Prostate gland (tissue), 2 donors: Measurements from ENCODE around the gene FRMD4A. TPM values are rescaled to one million over a fixed set of nuclear protein-coding genes. Genes with fewer than 3 reads are reported as not detected.

ENCODE experiments used
- DNase-seq: peaks from one replicate; pipeline ENCODE4 v3.0.0-alpha.2; 2019; ENCODE audit warnings: low spot score
- H3K27ac ChIP-seq, 2 donors: fragments of 200-600 bp; sonication (generic); 2 replicates each; pipeline ENCODE4 v1.5.1; 2017 to 2019
- H3K27me3 ChIP-seq: fragments of 200-600 bp; sonication (generic); replicated peaks from 2 replicates; pipeline ENCODE4 v1.5.1; 2019; ENCODE audit not compliant: insufficient read depth
- H3K36me3 ChIP-seq, 2 donors: fragments of 200-600 bp; sonication (generic); 1 replicate in 1 of 2; 2 replicates in 1 of 2; pipeline versions ENCODE4 v1.5.1 to v1.8.1; 2017 to 2019
- H3K4me1 ChIP-seq: fragments of 200-600 bp; sonication (generic); replicated peaks from 2 replicates; pipeline ENCODE4 v1.5.1; 2019
- H3K4me3 ChIP-seq, 2 donors: fragments of 200-600 bp; sonication (generic); 2 replicates each; pipeline ENCODE4 v1.5.1; 2017 to 2019
- H3K9me3 ChIP-seq: fragments of 200-600 bp; sonication (generic); 2 replicates; pipeline ENCODE4 v1.5.1; 2017
- POLR2A ChIP-seq: fragments of 450-650 bp; IDR thresholded peaks from one replicate; pipeline ENCODE4 v1.6.1; 2016; ENCODE audit warnings: antibody characterized with exemption, mild to moderate bottlenecking
- POLR2AphosphoS5 ChIP-seq: sonication (generic); formaldehyde crosslinking; IDR thresholded peaks from one replicate; pipeline ENCODE4 v1.6.1; 2017; ENCODE audit warnings: antibody characterized with exemption
- WGBS: methylation state at CpG from one replicate; pipeline ENCODE4 v1.1.5; 2018; 5-methylcytosine and 5-hydroxymethylcytosine counted together
- intact Hi-C: fragments of 100-400 bp; cut with DNase I; formaldehyde crosslinking; loops from one replicate; pipeline ENCODE4 v1.14.2; 2022
- total RNA-seq, 2 donors: library from RNA; depleted of rRNA; stranded (reverse); fragments of >200 nt; gene quantifications; one replicate each; pipeline ENCODE4 v1.1.0, GENCODE V29; 2016
- TF ChIP-seq, protein P1 (sequence below), 4 experiments: fragments of 200-600 bp in 2 of 4; fragments of 450-650 bp in 2 of 4; sonication (generic) in 2 of 4; IDR thresholded peaks; 1 replicate in 3 of 4; 2 replicates in 1 of 4; pipeline ENCODE4 v1.5.1; 2016 to 2019; ENCODE audit warnings: antibody characterized with exemption in 4 of 4, mild to moderate bottlenecking in 2 of 4, moderate library complexity in 2 of 4

FRMD4A gene
- total RNA-seq, 2 donors from 2014 or later = 38.0 to 53.2 TPM

DNA sequence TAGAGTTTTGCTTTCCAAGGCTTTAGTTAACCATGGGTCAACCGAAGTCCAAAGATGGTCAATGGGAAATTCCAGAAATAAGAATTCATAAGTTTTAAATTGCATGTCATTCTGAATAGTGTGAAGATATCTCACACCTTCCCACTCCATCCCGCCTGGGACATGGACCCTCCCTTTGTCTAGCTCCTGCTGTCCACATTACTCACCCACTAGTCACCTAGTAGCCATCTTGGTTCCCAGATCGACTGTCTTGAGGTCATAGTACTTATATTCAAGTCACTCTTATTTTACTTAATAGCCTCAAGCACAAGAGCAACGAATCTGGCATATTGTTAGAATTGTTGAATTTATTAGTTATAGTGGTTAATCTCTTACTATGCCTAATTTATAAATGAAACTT lies 377.4 kb downstream of the FRMD4A start:
- DNase-seq = no peak
- H3K27ac ChIP-seq = no peak overlapping the region
- no peak for TF ChIP-seq POLR2A
- TF ChIP-seq, protein P1, sequence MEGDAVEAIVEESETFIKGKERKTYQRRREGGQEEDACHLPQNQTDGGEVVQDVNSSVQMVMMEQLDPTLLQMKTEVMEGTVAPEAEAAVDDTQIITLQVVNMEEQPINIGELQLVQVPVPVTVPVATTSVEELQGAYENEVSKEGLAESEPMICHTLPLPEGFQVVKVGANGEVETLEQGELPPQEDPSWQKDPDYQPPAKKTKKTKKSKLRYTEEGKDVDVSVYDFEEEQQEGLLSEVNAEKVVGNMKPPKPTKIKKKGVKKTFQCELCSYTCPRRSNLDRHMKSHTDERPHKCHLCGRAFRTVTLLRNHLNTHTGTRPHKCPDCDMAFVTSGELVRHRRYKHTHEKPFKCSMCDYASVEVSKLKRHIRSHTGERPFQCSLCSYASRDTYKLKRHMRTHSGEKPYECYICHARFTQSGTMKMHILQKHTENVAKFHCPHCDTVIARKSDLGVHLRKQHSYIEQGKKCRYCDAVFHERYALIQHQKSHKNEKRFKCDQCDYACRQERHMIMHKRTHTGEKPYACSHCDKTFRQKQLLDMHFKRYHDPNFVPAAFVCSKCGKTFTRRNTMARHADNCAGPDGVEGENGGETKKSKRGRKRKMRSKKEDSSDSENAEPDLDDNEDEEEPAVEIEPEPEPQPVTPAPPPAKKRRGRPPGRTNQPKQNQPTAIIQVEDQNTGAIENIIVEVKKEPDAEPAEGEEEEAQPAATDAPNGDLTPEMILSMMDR (IDR thresholded peaks at IDR 0.05) = no peak
- H3K9me3 ChIP-seq = no peaks in the 10 kb centered on the region
- intact Hi-C loops = no loop called here
- H3K36me3 ChIP-seq = no peaks in the 10 kb centered on the region
- no peak overlapping the region for H3K4me3 ChIP-seq
- 94% methylated on average over 4 of the region's 4 CpGs for WGBS
- no peaks in the 10 kb centered on the region for H3K4me1 ChIP-seq
- no peaks in the 10 kb centered on the region for H3K27me3 ChIP-seq

DNA sequence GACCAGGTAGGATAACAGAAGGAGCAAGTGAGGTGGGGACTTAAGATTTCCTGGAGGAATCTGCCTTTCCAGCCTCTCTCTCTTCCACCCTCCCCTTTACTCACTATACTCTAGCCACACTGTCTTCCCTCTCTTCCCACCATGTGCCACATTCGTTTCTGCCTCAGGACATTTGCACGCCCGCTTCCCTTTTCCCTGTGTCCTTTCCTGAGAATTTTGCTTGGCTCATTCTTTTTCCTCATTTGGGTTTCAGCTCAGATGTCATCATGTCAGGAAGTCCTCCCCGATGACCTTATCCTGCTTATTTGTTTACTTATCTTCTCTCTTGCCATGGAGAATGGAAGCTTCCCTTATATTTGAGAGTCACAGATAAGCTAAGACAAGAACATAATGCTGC lies 380.2 kb downstream of the FRMD4A start:
- intact Hi-C loops = no loop called here
- Histone ChIP-seq H3K27me3 (no peaks in the 10 kb centered on the region), H3K4me1 (no peaks in the 10 kb centered on the region), H3K9me3 (no peaks in the 10 kb centered on the region), H3K36me3 (no peaks in the 10 kb centered on the region), H3K4me3 (no peak overlapping the region), H3K27ac (no peak overlapping the region)
- TF ChIP-seq, protein P1 (IDR thresholded peaks at IDR 0.05) = no peak
- no peak for TF ChIP-seq POLR2A
- DNase-seq = no peak
- 88% methylated on average over 4 of the region's 4 CpGs for WGBS

DNA sequence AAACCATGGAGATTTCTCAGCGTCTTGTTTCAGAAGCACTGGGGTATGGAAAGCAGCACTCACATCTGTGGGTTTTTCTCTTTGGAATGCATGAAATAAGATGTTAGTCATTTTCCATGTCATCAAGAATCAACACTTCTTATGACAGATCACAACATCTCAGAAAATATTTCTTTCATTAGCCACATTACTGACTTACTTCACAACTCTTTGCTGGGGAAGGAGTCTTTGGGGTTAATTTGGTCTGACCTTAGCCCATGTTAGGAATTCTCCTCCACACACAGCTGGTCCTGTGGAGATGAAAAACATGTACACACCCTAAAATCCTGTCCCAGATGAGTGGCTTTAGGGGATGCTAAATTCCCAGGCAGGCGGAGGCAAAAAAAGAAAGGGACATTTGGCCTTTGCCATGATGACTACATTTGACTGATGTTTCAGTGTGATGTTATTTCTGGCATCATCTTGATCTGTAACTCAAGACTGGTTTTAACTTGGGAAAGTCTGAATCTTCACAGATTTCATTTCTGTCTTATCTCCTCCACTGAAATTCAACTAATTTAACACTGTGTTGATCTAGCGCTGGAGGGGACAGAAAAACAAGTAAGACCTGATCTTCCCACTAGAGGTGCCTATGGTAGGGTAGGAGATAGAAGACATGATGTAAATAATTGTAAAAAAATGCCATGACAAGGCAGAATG lies 380.7 kb downstream of the FRMD4A start:
- Histone ChIP-seq H3K27me3 (no peaks in the 10 kb centered on the region), H3K4me1 (no peaks in the 10 kb centered on the region), H3K9me3 (no peaks in the 10 kb centered on the region), H3K27ac (no peak overlapping the region), H3K4me3 (no peak overlapping the region), H3K36me3 (no peaks in the 10 kb centered on the region)
- TF ChIP-seq, protein P1 (IDR thresholded peaks at IDR 0.05) = no peak
- TF ChIP-seq POLR2AphosphoS5 (no peak), POLR2A (no peak)
- WGBS = 86% methylated on average over 3 of the region's 3 CpGs
- intact Hi-C loops = no loop called here
- DNase-seq = no peak

DNA sequence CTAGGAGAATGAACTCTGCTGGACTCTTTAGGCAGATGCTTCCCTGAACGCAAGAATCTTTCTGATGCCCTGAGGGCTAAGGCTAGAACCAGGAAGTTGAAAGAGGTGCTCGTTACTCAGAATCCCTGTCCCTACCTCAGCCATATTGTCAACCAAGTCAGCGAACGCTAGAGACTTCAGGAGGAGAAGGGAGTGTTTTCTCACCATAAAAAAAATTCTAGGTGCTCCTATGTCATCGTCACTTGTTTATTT lies 384.6 kb downstream of the FRMD4A start:
- H3K4me1 ChIP-seq = no peaks in the 10 kb centered on the region
- H3K36me3 ChIP-seq = no peaks in the 10 kb centered on the region
- no peak for DNase-seq
- TF ChIP-seq, protein P1 (IDR thresholded peaks at IDR 0.05) = no peak
- no peak for TF ChIP-seq POLR2AphosphoS5
- no peak for TF ChIP-seq POLR2A
- no peaks in the 10 kb centered on the region for H3K27me3 ChIP-seq
- WGBS = 65% methylated on average over 5 of the region's 5 CpGs
- no peaks in the 10 kb centered on the region for H3K9me3 ChIP-seq
- intact Hi-C loops = no loop called here
- H3K27ac ChIP-seq = no peak overlapping the region
- H3K4me3 ChIP-seq = no peak overlapping the region

DNA sequence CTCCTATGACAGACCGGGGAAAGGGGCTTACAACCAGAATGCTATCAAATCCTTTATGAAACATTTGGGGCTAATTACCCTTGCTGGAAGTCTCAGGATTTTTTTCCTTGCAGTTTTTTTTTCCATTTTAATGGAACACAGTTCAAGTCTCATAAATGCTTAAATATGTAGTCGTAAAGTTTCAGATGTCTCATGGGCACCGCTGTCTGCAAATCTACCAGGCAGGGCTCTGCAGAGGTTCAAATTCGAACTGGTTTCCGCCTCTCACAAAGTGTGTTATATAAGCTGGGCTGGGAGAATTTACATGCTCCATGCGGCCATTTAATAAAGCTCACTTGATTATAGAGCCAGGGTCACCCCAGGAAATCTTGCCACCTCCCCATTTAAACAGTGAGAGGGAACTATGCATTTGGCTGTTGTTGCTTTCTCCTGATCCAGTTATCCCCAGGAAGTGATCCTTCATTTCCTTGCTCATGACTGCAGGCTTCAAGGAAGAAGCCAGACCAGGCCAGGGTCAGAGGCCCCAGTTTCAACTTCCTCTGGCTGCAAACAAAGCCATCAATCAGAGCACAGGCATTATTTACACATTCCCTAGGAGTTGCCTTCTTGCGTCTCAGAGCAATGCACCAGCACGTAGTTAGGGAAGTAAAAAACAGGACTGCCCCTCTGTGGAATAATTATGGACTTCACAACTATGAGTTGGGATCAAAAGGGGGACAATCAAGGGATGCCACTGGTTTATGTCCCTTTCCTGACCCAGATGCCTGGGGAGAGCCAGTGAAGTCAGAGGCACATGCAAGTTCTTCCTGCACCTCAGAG lies 385.1 kb downstream of the FRMD4A start:
- intact Hi-C loops = no loop called here
- no peak for TF ChIP-seq POLR2A
- Histone ChIP-seq H3K27me3 (no peaks in the 10 kb centered on the region), H3K4me3 (no peak overlapping the region), H3K4me1 (no peaks in the 10 kb centered on the region), H3K36me3 (no peaks in the 10 kb centered on the region), H3K27ac (no peak overlapping the region), H3K9me3 (no peaks in the 10 kb centered on the region)
- WGBS = 50% methylated on average over 8 of the region's 8 CpGs
- DNase-seq = no peak
